SK-N-SH (cell line): ENCODE data around the gene SEC61B. TPM values are rescaled to one million over a fixed set of nuclear protein-coding genes. Genes with fewer than 3 reads are reported as not detected.
A peak's percentile ranks its signal among the peaks of the same experiment; 100 is the strongest.

Experiments
- CTCF ChIA-PET: fragments of 300-600, 350-600 bp; formaldehyde crosslinking; extraction: SDS; loops from one replicate; lab custom pipeline; 2021; lab: Yijun Ruan, JAX
- POLR2A ChIA-PET: fragments of 350-600 bp; sonication (Branson Sonifier 250); formaldehyde crosslinking; extraction: SDS; loops from one replicate; lab custom pipeline; 2020; ENCODE audit warnings: antibody characterized with exemption, inconsistent platforms; lab: Yijun Ruan, JAX
- DNase-seq: peaks from one replicate; pipeline ENCODE4 v3.0.0; 2012
- H2AFZ ChIP-seq: fragments of 200-600 bp; sonication (generic); 2 replicates; pipeline ENCODE4 v1.8.1; 2016; ENCODE audit warnings: antibody characterized with exemption, mild to moderate bottlenecking, low read depth
- H3F3A ChIP-seq: fragments of 200-600 bp; sonication (generic); replicated peaks from 2 replicates; pipeline ENCODE3; 2016; ENCODE audit warnings: antibody characterized with exemption, mild to moderate bottlenecking; ENCODE audit not compliant: insufficient read depth
- H3K27ac ChIP-seq, 2 experiments: fragments of 200-500 bp in 1 of 2; fragments of 200-600 bp in 1 of 2; sonication (Bioruptor generic) in 1 of 2; sonication (generic), shearing (Covaris generic) in 1 of 2; 2 replicates each; pipeline versions ENCODE4 v1.5.1 to v1.6.1; 2014 to 2016; ENCODE audit warnings: low read depth in 2 of 2, inconsistent platforms in 1 of 2, low read length in 1 of 2, mild to moderate bottlenecking in 1 of 2, mixed read lengths in 1 of 2
- H3K27me3 ChIP-seq: fragments of 200-600 bp; sonication (generic), shearing (Covaris generic); 2 replicates; pipeline ENCODE4 v1.6.1; 2016; ENCODE audit warnings: mixed run types; ENCODE audit not compliant: insufficient read depth
- H3K36me3 ChIP-seq, 2 experiments: fragments of 200-500 bp in 1 of 2; fragments of 200-600 bp in 1 of 2; sonication (Bioruptor generic) in 1 of 2; sonication (generic) in 1 of 2; replicated peaks in 1 of 2; 2 replicates each; pipeline versions ENCODE3 to v1.5.1; 2014 to 2016; ENCODE audit warnings: low read length in 1 of 2, mild to moderate bottlenecking in 1 of 2; ENCODE audit not compliant: insufficient read depth in 2 of 2, control insufficient read depth in 1 of 2
- H3K4me1 ChIP-seq, 2 experiments: fragments of 200-500 bp in 1 of 2; fragments of 200-600 bp in 1 of 2; sonication (Bioruptor generic) in 1 of 2; sonication (generic), shearing (Covaris generic) in 1 of 2; 2 replicates each; pipeline versions ENCODE4 v1.5.1 to v1.6.1; 2014 to 2016; ENCODE audit warnings: low read depth in 1 of 2, low read length in 1 of 2, mixed run types in 1 of 2; ENCODE audit not compliant: insufficient read depth in 2 of 2, control insufficient read depth in 1 of 2
- H3K4me2 ChIP-seq: fragments of 200-600 bp; sonication (generic), shearing (Covaris generic); 2 replicates; pipeline ENCODE4 v1.6.1; 2017; ENCODE audit warnings: mixed run types
- H3K4me3 ChIP-seq, 2 experiments: fragments of 200-500 bp in 1 of 2; fragments of 200-600 bp in 1 of 2; sonication (Bioruptor generic) in 1 of 2; sonication (generic), shearing (Covaris generic) in 1 of 2; 2 replicates each; pipeline versions ENCODE4 v1.5.1 to v1.8.1; 2014 to 2016; ENCODE audit warnings: low read depth in 2 of 2, inconsistent platforms in 1 of 2, low read length in 1 of 2, mild to moderate bottlenecking in 1 of 2, mixed read lengths in 1 of 2, moderate library complexity in 1 of 2
- H3K79me2 ChIP-seq: fragments of 200-600 bp; sonication (generic); 2 replicates; pipeline ENCODE4 v1.8.1; 2017; ENCODE audit warnings: mild to moderate bottlenecking; ENCODE audit not compliant: insufficient read depth
- H3K9ac ChIP-seq: fragments of 200-600 bp; sonication (generic); 2 replicates; pipeline ENCODE4 v1.6.1; 2017; ENCODE audit warnings: mixed run types
- H3K9me2 ChIP-seq: fragments of 200-600 bp; sonication (generic); 2 replicates; pipeline ENCODE4 v1.6.1; 2017; ENCODE audit warnings: mixed run types
- H3K9me3 ChIP-seq: fragments of 200-600 bp; sonication (generic); 2 replicates; pipeline ENCODE4 v1.6.1; 2017; ENCODE audit warnings: mixed run types, mild to moderate bottlenecking, moderate library complexity
- H4K20me1 ChIP-seq: fragments of 200-600 bp; sonication (generic); 2 replicates; pipeline ENCODE4 v1.6.1; 2017; ENCODE audit warnings: mild to moderate bottlenecking, mixed run types; ENCODE audit not compliant: insufficient read depth
- CHD2 ChIP-seq: fragments of 150-350 bp; IDR thresholded peaks from 2 replicates; pipeline ENCODE4 v1.6.1; 2018; ENCODE audit warnings: low read length; ENCODE audit not compliant: partially characterized antibody
- CTCF ChIP-seq: fragments of 200-600 bp; sonication (generic); IDR thresholded peaks from 2 replicates; pipeline ENCODE4 v1.6.1; 2017; ENCODE audit warnings: antibody characterized with exemption, mild to moderate bottlenecking, moderate library complexity
- NFIC ChIP-seq: IDR thresholded peaks from 2 replicates; pipeline ENCODE4 v1.4.0; 2012; ENCODE audit warnings: borderline replicate concordance
- PBX3 ChIP-seq: IDR thresholded peaks from 2 replicates; pipeline ENCODE4; 2012
- RAD21 ChIP-seq: IDR thresholded peaks from 2 replicates; pipeline ENCODE4 v1.6.1; 2012; ENCODE audit warnings: mild to moderate bottlenecking, low read length
- RCOR1 ChIP-seq: fragments of 150-350 bp; IDR thresholded peaks from 2 replicates; pipeline ENCODE4 v1.6.1; 2017; ENCODE audit warnings: antibody characterized with exemption, low read length
- RFX5 ChIP-seq: IDR thresholded peaks from 2 replicates; pipeline ENCODE4 v1.6.1; 2012; ENCODE audit warnings: mild to moderate bottlenecking, improper control_type of control experiment, low read length
- SIN3A ChIP-seq: IDR thresholded peaks from 2 replicates; pipeline ENCODE4 v1.6.1; 2012; ENCODE audit warnings: low read depth, mild to moderate bottlenecking, low read length, moderate library complexity, borderline replicate concordance
- SMC3 ChIP-seq: IDR thresholded peaks from 2 replicates; pipeline ENCODE4 v1.6.1; 2012; ENCODE audit warnings: low read depth, low read length, improper control_type of control experiment
- TCF12 ChIP-seq: IDR thresholded peaks from 2 replicates; pipeline ENCODE4 v1.4.0; 2012
- ZBTB33 ChIP-seq: IDR thresholded peaks from 2 replicates; pipeline ENCODE4 v1.4.0; 2012; ENCODE audit warnings: low read depth, borderline replicate concordance
- WGBS: methylation state at CpG from one replicate; pipeline ENCODE4 v1.1.6; 2017; ENCODE audit warnings: low lambda C conversion rate; 5-methylcytosine and 5-hydroxymethylcytosine counted together
- polyA plus RNA-seq, 3 experiments: library from polyadenylated mRNA; depleted of rRNA; stranded (reverse); fragments of >200 nt; gene quantifications; 2 replicates each; pipeline ENCODE4 v1.2.3, GENCODE V29; 2012

SEC61B gene
- polyA plus RNA-seq, 1 of the 3 experiments (the other 2 are of a cell fraction) = 174 TPM

GRCh38 chr9:99184475-99185347, 37.4 kb upstream of the SEC61B start:
- H3K27ac ChIP-seq = peak overlapping the region; percentile 2 to 66; a peak in 3 of 4 replicates
- H4K20me1 ChIP-seq = no peaks in the 10 kb centered on the region
- CTCF ChIA-PET = interaction anchor here (0.5 to 5.5 kb wide), 61 partner anchors 9 to 1416 kb away, joined by 3 to 66 read pairs (median 5); partner anchors contain the start of genes ALG2, ERP44, INVS and SEC61B
- H3K36me3 ChIP-seq = no peaks in the 10 kb centered on the region
- DNase-seq = peak; percentile 77
- H3K4me3 ChIP-seq = peak overlapping the region in 1 of 2 experiments; percentile 20; a peak in 1 of 4 replicates
- peak overlapping the region; percentile 53; the same call in 1 of the 2 replicates for H3K4me2 ChIP-seq
- POLR2A ChIA-PET = interaction anchor here (0.8 to 1.4 kb wide), 2 partner anchors 13 to 14 kb away, joined by 4 read pairs; no protein-coding TSS in a partner anchor
- no peak overlapping the region for H3K9ac ChIP-seq
- H3K9me3 ChIP-seq = no peaks in the 10 kb centered on the region
- H2AFZ ChIP-seq = peak overlapping the region; percentile 84
- peaks cover 3 to 29% of the 10 kb centered on the region in 2 experiments; a peak in 1 of 4 replicates for H3K4me1 ChIP-seq
- no peaks in the 10 kb centered on the region for H3F3A ChIP-seq
- H3K27me3 ChIP-seq = no peaks in the 10 kb centered on the region
- H3K79me2 ChIP-seq = no peaks in the 10 kb centered on the region
- no peaks in the 10 kb centered on the region for H3K9me2 ChIP-seq
- 11% methylated on average over 11 of the region's 29 CpGs for WGBS
- TF ChIP-seq NFIC = 0 out of 2 replicates have a peak, but pooled peaks have one; percentile 9
- no peak for TF ChIP-seq RFX5
- peak; percentile 94 for TF ChIP-seq CTCF
- no peak; the same call in 1 of the 2 replicates for TF ChIP-seq SIN3A
- TF ChIP-seq CHD2 = peak; percentile 54
- TF ChIP-seq PBX3 = peak; percentile 77
- TF ChIP-seq RCOR1 = peak; percentile 69
- peak; percentile 48; the same call in 1 of the 2 replicates for TF ChIP-seq TCF12
- peak; percentile 96 for TF ChIP-seq RAD21
- TF ChIP-seq ZBTB33 = no peak
- peak; percentile 80 for TF ChIP-seq SMC3
